ENCODE results near the gene SAMD4A. TPM values are rescaled to one million over a fixed set of nuclear protein-coding genes. Genes with fewer than 3 reads are reported as not detected.

The SAMD4A gene
- total and polyA plus RNA-seq, 2 of the 4 experiments (the other 2 are of a cell fraction), result 22.9 to 38.2 TPM

DNA sequence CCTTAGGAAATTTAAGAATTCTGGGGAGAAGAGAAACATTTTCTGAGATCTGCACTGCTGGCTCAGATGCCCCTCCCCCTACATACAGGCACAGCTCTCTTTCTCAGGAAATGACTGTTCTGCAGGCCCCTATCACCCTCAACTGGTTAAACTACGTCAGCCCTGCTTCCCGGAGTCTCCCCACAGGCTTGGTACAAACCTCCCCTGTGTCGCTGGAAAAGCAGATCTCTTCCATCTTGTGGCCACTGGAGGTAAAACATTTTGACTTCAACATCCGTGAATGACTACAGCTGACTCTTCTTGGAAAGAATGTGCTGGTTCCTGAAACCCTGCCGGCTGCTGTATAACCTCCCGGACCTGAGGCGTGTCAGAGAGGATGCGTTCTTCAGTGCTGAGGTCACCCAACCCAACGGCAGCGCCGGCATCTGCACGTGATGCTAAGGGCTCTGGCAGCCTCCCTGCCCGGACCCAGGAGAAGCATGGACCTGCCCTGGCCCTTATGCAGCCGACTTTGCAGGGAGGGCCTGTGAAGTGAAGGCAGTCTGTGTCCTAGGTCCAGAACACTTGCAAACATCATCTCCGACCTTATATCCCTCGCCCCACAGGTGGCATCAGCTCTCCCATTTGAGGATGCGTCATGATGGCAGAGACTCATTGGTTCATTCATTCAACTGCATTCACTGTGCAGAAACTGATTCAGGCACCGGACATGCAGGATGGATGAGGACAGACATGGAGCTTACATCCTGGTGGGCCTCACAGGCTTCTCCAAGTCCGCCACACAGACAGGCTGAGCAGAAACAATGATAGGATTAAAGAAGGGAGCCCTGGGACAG lies 206.5 kb downstream of the SAMD4A start (continued):
- TF ChIP-seq, protein P1, sequence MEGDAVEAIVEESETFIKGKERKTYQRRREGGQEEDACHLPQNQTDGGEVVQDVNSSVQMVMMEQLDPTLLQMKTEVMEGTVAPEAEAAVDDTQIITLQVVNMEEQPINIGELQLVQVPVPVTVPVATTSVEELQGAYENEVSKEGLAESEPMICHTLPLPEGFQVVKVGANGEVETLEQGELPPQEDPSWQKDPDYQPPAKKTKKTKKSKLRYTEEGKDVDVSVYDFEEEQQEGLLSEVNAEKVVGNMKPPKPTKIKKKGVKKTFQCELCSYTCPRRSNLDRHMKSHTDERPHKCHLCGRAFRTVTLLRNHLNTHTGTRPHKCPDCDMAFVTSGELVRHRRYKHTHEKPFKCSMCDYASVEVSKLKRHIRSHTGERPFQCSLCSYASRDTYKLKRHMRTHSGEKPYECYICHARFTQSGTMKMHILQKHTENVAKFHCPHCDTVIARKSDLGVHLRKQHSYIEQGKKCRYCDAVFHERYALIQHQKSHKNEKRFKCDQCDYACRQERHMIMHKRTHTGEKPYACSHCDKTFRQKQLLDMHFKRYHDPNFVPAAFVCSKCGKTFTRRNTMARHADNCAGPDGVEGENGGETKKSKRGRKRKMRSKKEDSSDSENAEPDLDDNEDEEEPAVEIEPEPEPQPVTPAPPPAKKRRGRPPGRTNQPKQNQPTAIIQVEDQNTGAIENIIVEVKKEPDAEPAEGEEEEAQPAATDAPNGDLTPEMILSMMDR (conservative IDR thresholded peaks at IDR 0.05; ENCODE audit: low read depth, low read length), result peak; percentile 92
- TF ChIP-seq SMC3 (IDR thresholded peaks at IDR 0.05; ENCODE audit: low read depth, low read length), result peak; percentile 88
